Measurements from ENCODE around the gene SYT3. TPM values are rescaled to one million over a fixed set of nuclear protein-coding genes. Genes with fewer than 3 reads are reported as not detected.

The SYT3 gene
- total RNA-seq, result 0.15 TPM
- long read RNA-seq, result 0 reads

GRCh38 chr19:50639121-50640112, at the start of gene SYT3:
SYT3 (minus strand) TSS chr19:50639881; CDS start chr19:50637411, 2,470 bp downstream.
- DNase-seq, result peak; percentile 58
- peak; percentile 92 for ATAC-seq
- intact Hi-C loops (cut with micrococcal nuclease), result no loop called here

- DNase-seq (no peak), ATAC-seq (no peak)
- intact Hi-C loops (cut with micrococcal nuclease), result no loop called here
Measured at GRCh38 chr19:50688766-50689165, 49.1 kb upstream of the SYT3 start.

GRCh38 chr19:50686310-50687032, 46.8 kb upstream of the SYT3 start:
- no peak for ATAC-seq
- intact Hi-C loops (cut with micrococcal nuclease), result no loop called here

GRCh38 chr19:50679177-50680125, 39.8 kb upstream of the SYT3 start:
- DNase-seq, result peak; percentile 86
- peak; percentile 93 for ATAC-seq
- intact Hi-C loops (cut with micrococcal nuclease), result no loop called here

More at GRCh38 chr19:50686310-50687032, 46.8 kb upstream of the SYT3 start:
- DNase-seq, result no peak

GRCh38 chr19:50678323-50678722, 38.6 kb upstream of the SYT3 start:
- intact Hi-C loops (cut with micrococcal nuclease), result no loop called here
- ATAC-seq (no peak), DNase-seq (no peak)

- ATAC-seq (no peak), DNase-seq (no peak)
- intact Hi-C loops (cut with micrococcal nuclease), result no loop called here
Measured at GRCh38 chr19:50677636-50678035, 38.0 kb upstream of the SYT3 start.

- DNase-seq, result no peak
- no peak for ATAC-seq
- intact Hi-C loops (cut with micrococcal nuclease), result no loop called here
Measured at GRCh38 chr19:50676625-50677197, 37.0 kb upstream of the SYT3 start.

GRCh38 chr19:50673118-50673517, 33.4 kb upstream of the SYT3 start:
- intact Hi-C loops (cut with micrococcal nuclease), result no loop called here
- ATAC-seq, result no peak
- no peak for DNase-seq

- ATAC-seq, result no peak
- DNase-seq, result no peak
- intact Hi-C loops (cut with micrococcal nuclease), result no loop called here
Measured at GRCh38 chr19:50670102-50670380, 30.4 kb upstream of the SYT3 start.

- intact Hi-C loops (cut with micrococcal nuclease), result no loop called here
- DNase-seq (peak; percentile 41), ATAC-seq (no peak)
Measured at GRCh38 chr19:50669302-50670101, 29.8 kb upstream of the SYT3 start.

GRCh38 chr19:50668879-50669278, 29.2 kb upstream of the SYT3 start:
- intact Hi-C loops (cut with micrococcal nuclease), result no loop called here
- DNase-seq (no peak), ATAC-seq (no peak)

GRCh38 chr19:50668416-50668815, 28.7 kb upstream of the SYT3 start:
- intact Hi-C loops (cut with micrococcal nuclease), result no loop called here
- ATAC-seq (no peak), DNase-seq (no peak)

- intact Hi-C loops (cut with micrococcal nuclease), result no loop called here
- no peak for ATAC-seq
- DNase-seq, result no peak
Measured at GRCh38 chr19:50667759-50668231, 28.1 kb upstream of the SYT3 start.

GRCh38 chr19:50667177-50667758, 27.6 kb upstream of the SYT3 start:
- no peak for DNase-seq
- ATAC-seq, result no peak
- intact Hi-C loops (cut with micrococcal nuclease), result no loop called here

GRCh38 chr19:50666346-50667176, 26.9 kb upstream of the SYT3 start:
- no peak for DNase-seq
- intact Hi-C loops (cut with micrococcal nuclease), result no loop called here
- ATAC-seq, result no peak

- intact Hi-C loops (cut with micrococcal nuclease), result no loop called here
- DNase-seq (no peak), ATAC-seq (no peak)
Measured at GRCh38 chr19:50664204-50664603, 24.5 kb upstream of the SYT3 start.

GRCh38 chr19:50663482-50663790, 23.8 kb upstream of the SYT3 start:
- ATAC-seq, result no peak
- intact Hi-C loops (cut with micrococcal nuclease), result no loop called here
- no peak for DNase-seq
